ENCODE results near the gene IL4R.
A peak's percentile ranks its signal among the peaks of the same experiment; 100 is the strongest.
"Not testable (repeated sequence)": the region's sequence is repeated elsewhere in the genome, so short reads cannot be mapped to it uniquely, and the experiment has no call there.

IL4R gene

GRCh38 chr16:27381974-27382855, 68.4 kb downstream of the IL4R start:
- no peak for DNase-seq (ENCODE audit: low spot score)

- DNase-seq (ENCODE audit: low spot score), result no peak
Measured at GRCh38 chr16:27383556-27384243, 69.9 kb downstream of the IL4R start.

- no peak for DNase-seq (ENCODE audit: low spot score)
Measured at GRCh38 chr16:27384425-27384824, 70.7 kb downstream of the IL4R start.

GRCh38 chr16:27385398-27385797, 71.6 kb downstream of the IL4R start:
- no peak for DNase-seq (ENCODE audit: low spot score)

- DNase-seq (ENCODE audit: low spot score), result no peak
Measured at GRCh38 chr16:27386674-27387073, 72.9 kb downstream of the IL4R start.

GRCh38 chr16:27387724-27388123, 74.0 kb downstream of the IL4R start:
- no peak for DNase-seq (ENCODE audit: low spot score)

- DNase-seq (ENCODE audit: low spot score), result no peak
Measured at GRCh38 chr16:27389272-27389961, 75.6 kb downstream of the IL4R start.

GRCh38 chr16:27390151-27390550, 76.4 kb downstream of the IL4R start:
- no peak for DNase-seq (ENCODE audit: low spot score)

- DNase-seq (ENCODE audit: low spot score), result no peak
Measured at GRCh38 chr16:27392671-27393070, 78.9 kb downstream of the IL4R start.

- DNase-seq (ENCODE audit: low spot score), result no peak
Measured at GRCh38 chr16:27394516-27394915, 80.7 kb downstream of the IL4R start.

GRCh38 chr16:27398341-27398893, 84.6 kb downstream of the IL4R start:
- not testable (repeated sequence) for DNase-seq (ENCODE audit: low spot score)

- DNase-seq (ENCODE audit: low spot score), result no peak
Measured at GRCh38 chr16:27398894-27399853, 85.4 kb downstream of the IL4R start.

GRCh38 chr16:27399969-27400368, 86.2 kb downstream of the IL4R start:
- DNase-seq (ENCODE audit: low spot score), result no peak

- no peak for DNase-seq (ENCODE audit: low spot score)
Measured at GRCh38 chr16:27400751-27401620, 87.2 kb downstream of the IL4R start.

GRCh38 chr16:27401768-27402568, 88.2 kb downstream of the IL4R start, which contains the start of gene IL21R:
TSS of gene IL21R (plus strand) at chr16:27402174. CDS start at chr16:27430072, 27,898 bp downstream.
- DNase-seq (ENCODE audit: low spot score), result peak; percentile 83

- DNase-seq (ENCODE audit: low spot score), result no peak
Measured at GRCh38 chr16:27402569-27402963, 88.8 kb downstream of the IL4R start.

- no peak for DNase-seq (ENCODE audit: low spot score)
Measured at GRCh38 chr16:27402964-27403600, 89.3 kb downstream of the IL4R start.

- DNase-seq (ENCODE audit: low spot score), result no peak
Measured at GRCh38 chr16:27403601-27403992, 89.8 kb downstream of the IL4R start.

Measured in CD4-positive, alpha-beta T cell treated with Interleukin-6 at 100 ng/mL for 8 hours (primary cell).